ENCODE measurements around the gene RNASE12.

The RNASE12 gene, protein sequence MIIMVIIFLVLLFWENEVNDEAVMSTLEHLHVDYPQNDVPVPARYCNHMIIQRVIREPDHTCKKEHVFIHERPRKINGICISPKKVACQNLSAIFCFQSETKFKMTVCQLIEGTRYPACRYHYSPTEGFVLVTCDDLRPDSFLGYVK

GRCh38 chr14:20591235-20591634 is at the start of gene RNASE12:
TSS of gene RNASE12 (minus strand) at chr14:20591376. CDS start at chr14:20590723, 653 bp downstream.
- no peak within 1 kb of the TSS for H3K4me3 ChIP-seq (replicated peaks; ENCODE audit: low read depth, low read length)
- TF ChIP-seq CTCF (IDR thresholded peaks at IDR 0.05; ENCODE audit: low read depth, low read length, missing control alignments) = no peak
- DNase-seq (ENCODE audit: extremely low read depth, low read depth) = no peak

- DNase-seq (ENCODE audit: extremely low read depth, low read depth) = peak; percentile 85
- H3K4me3 ChIP-seq (replicated peaks; ENCODE audit: low read depth, low read length) = peak overlapping the region; percentile 51
- no peak for TF ChIP-seq CTCF (IDR thresholded peaks at IDR 0.05; ENCODE audit: low read depth, low read length, missing control alignments)
Measured at GRCh38 chr14:20632831-20633691, 41.9 kb upstream of the RNASE12 start.

DNA sequence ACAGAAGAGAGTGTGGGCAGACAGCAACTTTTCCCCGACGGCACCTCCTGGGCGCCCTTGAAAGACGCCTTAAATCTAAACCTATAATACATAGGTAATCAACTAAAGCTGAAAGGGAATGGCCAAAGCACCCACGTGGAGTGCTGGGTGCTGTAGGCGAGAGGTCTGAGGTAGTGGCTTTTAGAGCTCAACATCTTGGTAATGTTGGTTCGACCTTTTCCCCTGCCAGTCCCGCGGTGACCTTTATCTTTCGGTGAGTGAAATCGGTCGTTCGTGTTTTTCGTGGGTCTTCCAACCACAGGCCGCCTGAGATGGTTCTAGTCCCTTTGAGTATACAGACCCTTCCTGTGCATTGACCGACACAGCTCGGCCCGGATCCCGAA is 41.3 kb upstream of the RNASE12 start:
- peak overlapping the region; percentile 51 for H3K4me3 ChIP-seq (replicated peaks; ENCODE audit: low read depth, low read length)
- DNase-seq (ENCODE audit: extremely low read depth, low read depth) = no peak
- TF ChIP-seq CTCF (IDR thresholded peaks at IDR 0.05; ENCODE audit: low read depth, low read length, missing control alignments) = no peak

DNA sequence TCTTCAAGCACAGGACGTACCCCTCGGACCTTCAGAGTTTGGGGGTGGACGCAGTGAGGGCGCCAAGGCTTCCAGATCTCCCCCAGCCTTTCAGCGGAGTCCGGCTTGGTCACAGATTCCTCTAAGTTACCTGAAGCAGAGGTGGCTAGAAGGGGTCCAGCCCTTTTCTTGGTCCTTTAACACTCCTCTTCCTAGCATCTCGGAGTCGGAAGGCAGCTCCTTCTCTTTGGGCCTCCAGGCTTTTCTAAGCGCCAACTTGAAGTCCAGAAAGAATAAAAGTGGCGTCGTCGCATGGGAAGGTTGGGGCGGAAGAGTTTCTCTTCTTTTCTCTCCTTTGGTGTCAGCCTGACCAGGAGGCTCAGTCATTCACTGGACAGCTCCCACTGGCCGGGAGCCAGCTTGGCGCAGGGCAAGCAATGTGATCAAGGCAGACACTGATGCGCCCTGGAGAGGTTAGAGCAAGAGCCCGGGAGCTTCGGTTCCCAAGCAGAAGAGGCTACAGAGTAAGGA is 40.8 kb upstream of the RNASE12 start:
- TF ChIP-seq CTCF (IDR thresholded peaks at IDR 0.05; ENCODE audit: low read depth, low read length, missing control alignments) = no peak
- peak overlapping the region; percentile 51 for H3K4me3 ChIP-seq (replicated peaks; ENCODE audit: low read depth, low read length)
- DNase-seq (ENCODE audit: extremely low read depth, low read depth) = no peak

GRCh38 chr14:20631023-20631879 is 40.1 kb upstream of the RNASE12 start:
- no peak for TF ChIP-seq CTCF (IDR thresholded peaks at IDR 0.05; ENCODE audit: low read depth, low read length, missing control alignments)
- DNase-seq (ENCODE audit: extremely low read depth, low read depth) = no peak

GRCh38 chr14:20630340-20631022 is 39.3 kb upstream of the RNASE12 start:
- H3K4me3 ChIP-seq (replicated peaks; ENCODE audit: low read depth, low read length) = peak overlapping the region; percentile 50
- peak; percentile 67 for DNase-seq (ENCODE audit: extremely low read depth, low read depth)
- TF ChIP-seq CTCF (IDR thresholded peaks at IDR 0.05; ENCODE audit: low read depth, low read length, missing control alignments) = no peak

More at GRCh38 chr14:20631023-20631879, 40.1 kb upstream of the RNASE12 start:
- peak overlapping the region; percentile 51 for H3K4me3 ChIP-seq (replicated peaks; ENCODE audit: low read depth, low read length)
